Activated CD4-positive, alpha-beta T cell treated with anti-CD3 and anti-CD28 coated beads for 36 hours (primary cell): ENCODE results near the gene METRN. TPM values are rescaled to one million over a fixed set of nuclear protein-coding genes. Genes with fewer than 3 reads are reported as not detected.

Experiments
- ATAC-seq: fragments of 200-7000 bp; cut with Tn5 transposase; one replicate; pipeline ENCODE4 v1.10.0; 2021; ENCODE audit warnings: mild to moderate bottlenecking, moderate library complexity
- CTCF ChIA-PET: fragments of 350-600 bp; sonication (Branson Sonifier 250); formaldehyde crosslinking; loops from one replicate; lab custom pipeline; 2021; ENCODE audit warnings: antibody characterized with exemption; lab: Charles Lee
- POLR2A ChIA-PET: fragments of 350-600 bp; sonication (Branson Sonifier 250); formaldehyde crosslinking; loops from one replicate; lab custom pipeline; 2021; ENCODE audit warnings: antibody characterized with exemption, inconsistent platforms; lab: Charles Lee
- DNase-seq: peaks from one replicate; pipeline ENCODE4 v3.0.0-alpha.2; 2020
- H3K27ac Mint-ChIP-seq: one replicate; pipeline ENCODE4 v1.8.0; 2021; ENCODE audit warnings: mixed read lengths
- H3K27me3 Mint-ChIP-seq: one replicate; pipeline ENCODE4 v1.8.0; 2021; ENCODE audit warnings: mixed read lengths
- H3K36me3 Mint-ChIP-seq: one replicate; pipeline ENCODE4 v1.8.0; 2021; ENCODE audit warnings: low read depth, mixed read lengths
- H3K4me1 Mint-ChIP-seq: one replicate; pipeline ENCODE4 v1.8.0; 2021; ENCODE audit warnings: mixed read lengths
- H3K4me3 Mint-ChIP-seq: one replicate; pipeline ENCODE4 v1.8.0; 2021; ENCODE audit warnings: mild to moderate bottlenecking, moderate library complexity, mixed read lengths
- H3K9me3 Mint-ChIP-seq: one replicate; pipeline ENCODE4 v1.8.0; 2021; ENCODE audit warnings: low read depth, mixed read lengths
- intact Hi-C, 2 experiments: fragments of 100-400 bp; cut with DNase I in 1 of 2; cut with micrococcal nuclease in 1 of 2; formaldehyde crosslinking; loops; one replicate each; pipeline versions ENCODE4 v1.14.2 to v1.15.1; 2022 to 2024; cut with DNase I, micrococcal nuclease
- total RNA-seq, 2 experiments: library from RNA; stranded (reverse); gene quantifications; one replicate each; pipeline ENCODE4 v1.2.3, GENCODE V29; 2021

Gene METRN
- total RNA-seq, 2 experiments from 2014 or later: 11.1 to 13.3 TPM

DNA sequence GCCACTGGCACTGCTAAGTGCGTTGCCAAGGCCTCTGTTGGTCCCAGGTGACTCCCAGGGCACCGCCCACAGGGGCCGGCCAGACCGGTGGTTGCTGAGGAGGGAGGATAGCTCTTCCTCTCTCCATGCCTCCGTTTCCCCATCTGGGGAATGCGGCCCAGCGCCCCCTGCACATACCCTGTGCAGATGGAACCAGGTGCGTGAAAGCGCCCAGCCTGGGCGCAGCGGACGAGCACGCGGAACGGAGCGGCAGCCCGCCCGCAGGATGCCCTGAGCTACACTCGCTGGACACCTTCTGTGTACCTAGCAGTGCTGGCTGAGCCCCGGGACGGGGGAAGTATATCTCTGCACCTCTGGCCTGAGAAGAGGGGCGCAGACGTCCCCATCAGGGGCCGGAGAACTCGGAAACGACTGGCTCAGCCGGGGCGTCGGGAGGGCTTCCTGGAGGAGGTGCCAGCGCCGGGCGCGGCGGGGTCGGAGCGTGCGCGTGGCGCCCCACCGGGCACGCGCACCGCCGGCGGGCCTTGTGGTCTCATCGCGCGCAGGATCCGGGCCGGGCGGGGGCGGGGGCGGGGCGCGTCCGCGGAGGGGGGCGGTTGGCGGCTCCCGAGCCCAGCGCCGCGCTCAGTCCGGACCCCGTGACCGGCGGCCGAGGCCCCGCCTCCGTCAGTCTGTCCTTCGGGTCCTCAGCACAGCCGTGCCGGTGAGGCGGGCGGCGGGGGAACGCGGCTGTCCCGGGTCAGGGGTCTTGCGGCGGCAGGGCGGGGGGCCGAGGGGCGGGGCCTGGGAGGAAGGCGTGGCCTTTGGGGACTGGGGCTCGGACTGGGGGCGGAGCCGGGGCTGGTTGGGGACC lies 11.7 kb downstream of the METRN start, which contains the start of the genes CCDC78 and HAGHL:
Gene CCDC78 (minus strand): TSS at position 6 of the 853 bp plus-strand sequence. CDS start 76 bp downstream, outside the sequence.
Gene HAGHL (plus strand): TSS at position 669 of the 853 bp plus-strand sequence. CDS start 404 bp downstream, outside the sequence.
- H3K36me3 Mint-ChIP-seq: no peaks in the 10 kb centered on the region
- H3K4me1 Mint-ChIP-seq: peaks cover 6% of the 10 kb centered on the region
- ChIA-PET POLR2A (interaction anchor here (1.3 kb wide), 1 partner anchor 11 kb away, joined by 4 read pairs; no protein-coding TSS in a partner anchor), CTCF (interaction anchor here (0.5 to 1.5 kb wide), 2 partner anchors 14 to 381 kb away, joined by 3 to 5 read pairs; no protein-coding TSS in a partner anchor)
- DNase-seq: peak; percentile 74
- no peaks in the 10 kb centered on the region for H3K9me3 Mint-ChIP-seq
- intact Hi-C loops: loop anchor here in 1 of 2 experiments (1.0 kb wide), 1 partner anchor 11 kb away; the partner anchor contains the start of gene METRN
- H3K27me3 Mint-ChIP-seq: no peaks in the 10 kb centered on the region
- H3K4me3 Mint-ChIP-seq: peak within 1 kb of the TSS; percentile 61
- ATAC-seq: peak; percentile 31
- H3K27ac Mint-ChIP-seq: no peak within 1 kb of the TSS

DNA sequence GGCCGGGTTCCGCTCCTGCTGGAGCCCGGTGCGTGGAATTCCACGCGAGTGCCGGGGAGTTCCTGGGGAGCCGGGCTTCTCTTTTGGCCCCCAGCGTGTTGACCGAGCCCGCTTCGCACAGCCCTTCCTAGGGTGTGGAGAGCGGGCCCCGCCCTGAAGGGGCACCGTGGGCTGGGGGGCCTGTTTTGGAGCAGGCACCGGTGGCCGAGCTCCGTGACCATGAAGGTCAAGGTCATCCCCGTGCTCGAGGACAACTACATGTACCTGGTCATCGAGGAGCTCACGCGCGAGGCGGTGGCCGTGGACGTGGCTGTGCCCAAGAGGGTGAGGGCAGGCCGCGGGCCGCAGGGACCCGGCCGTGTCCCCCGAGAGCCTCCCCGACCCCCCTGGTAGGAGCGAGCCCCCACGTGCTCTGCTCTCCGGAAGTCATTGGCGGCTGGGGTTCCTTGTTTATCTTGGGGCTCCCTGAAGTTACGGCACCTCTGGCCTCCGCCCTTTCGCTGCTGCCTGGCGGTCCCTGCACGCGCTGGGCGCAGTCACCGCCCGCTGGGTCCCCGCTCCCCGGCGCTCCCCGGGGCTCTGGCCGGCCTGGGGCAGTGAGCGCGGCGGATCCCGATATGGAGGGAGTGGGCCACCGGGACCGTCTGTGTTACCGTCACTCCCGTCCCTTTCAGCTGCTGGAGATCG lies 12.5 kb downstream of the METRN start:
- peak; percentile 21 for ATAC-seq
- intact Hi-C loops: loop anchor here in 1 of 2 experiments (1.0 kb wide), 1 partner anchor 12 kb away; the partner anchor contains the start of gene METRN
- H3K27ac Mint-ChIP-seq: no peak overlapping the region

DNA sequence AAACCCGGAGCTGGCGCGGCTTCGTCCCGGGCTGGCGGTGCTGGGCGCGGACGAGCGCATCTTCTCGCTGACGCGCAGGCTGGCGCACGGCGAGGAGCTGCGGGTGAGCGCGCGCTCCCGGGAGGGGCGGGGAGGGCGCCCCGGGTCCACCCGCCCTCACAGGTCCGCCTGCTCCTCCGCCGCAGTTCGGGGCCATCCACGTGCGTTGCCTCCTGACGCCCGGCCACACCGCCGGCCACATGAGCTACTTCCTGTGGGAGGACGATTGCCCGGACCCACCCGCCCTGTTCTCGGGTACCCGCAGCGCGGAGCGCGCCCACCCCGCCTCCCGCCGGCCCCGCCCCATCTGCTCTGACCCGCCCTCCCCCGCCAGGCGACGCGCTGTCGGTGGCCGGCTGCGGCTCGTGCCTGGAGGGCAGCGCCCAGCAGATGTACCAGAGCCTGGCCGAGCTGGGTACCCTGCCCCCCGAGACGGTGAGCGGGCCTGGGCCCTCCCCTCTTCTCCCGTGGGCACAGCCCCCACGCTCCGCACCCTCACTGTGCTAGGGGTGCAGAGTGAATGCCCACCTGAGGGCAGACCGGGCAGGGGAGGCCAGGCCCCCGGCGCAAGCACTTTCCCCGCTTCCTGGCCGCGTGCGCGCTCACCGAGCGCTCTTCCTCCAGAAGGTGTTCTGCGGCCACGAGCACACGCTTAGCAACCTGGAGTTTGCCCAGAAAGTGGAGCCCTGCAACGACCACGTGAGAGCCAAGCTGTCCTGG lies 13.4 kb downstream of the METRN start:
- Mint-ChIP-seq H3K9me3 (no peaks in the 10 kb centered on the region), H3K36me3 (peaks cover 6% of the 10 kb centered on the region), H3K4me1 (peaks cover 3% of the 10 kb centered on the region), H3K4me3 (peak overlapping the region; percentile 44), H3K27ac (no peak overlapping the region), H3K27me3 (no peaks in the 10 kb centered on the region)
- intact Hi-C loops: loop anchor here in 1 of 2 experiments (1.0 kb wide), 1 partner anchor 33 kb away; no protein-coding TSS in a partner anchor
- DNase-seq (peak; percentile 74), ATAC-seq (peak; percentile 70)
- ChIA-PET POLR2A (no interaction called here), CTCF (interaction anchor here (0.8 to 1.2 kb wide), 2 partner anchors 16 to 253 kb away, joined by 3 to 4 read pairs; partner anchors contain the start of gene SOX8)

More for the DNA sequence above, 12.5 kb downstream of the METRN start:
- H3K9me3 Mint-ChIP-seq: no peaks in the 10 kb centered on the region
- H3K4me3 Mint-ChIP-seq: peak overlapping the region; percentile 49
- no peaks in the 10 kb centered on the region for H3K27me3 Mint-ChIP-seq
- peak; percentile 56 for DNase-seq
- H3K36me3 Mint-ChIP-seq: no peaks in the 10 kb centered on the region
- ChIA-PET POLR2A (no interaction called here), CTCF (interaction anchor here (0.6 kb wide), 1 partner anchor 8 kb away, joined by 3 read pairs; no protein-coding TSS in a partner anchor)
- H3K4me1 Mint-ChIP-seq: peaks cover 3% of the 10 kb centered on the region

DNA sequence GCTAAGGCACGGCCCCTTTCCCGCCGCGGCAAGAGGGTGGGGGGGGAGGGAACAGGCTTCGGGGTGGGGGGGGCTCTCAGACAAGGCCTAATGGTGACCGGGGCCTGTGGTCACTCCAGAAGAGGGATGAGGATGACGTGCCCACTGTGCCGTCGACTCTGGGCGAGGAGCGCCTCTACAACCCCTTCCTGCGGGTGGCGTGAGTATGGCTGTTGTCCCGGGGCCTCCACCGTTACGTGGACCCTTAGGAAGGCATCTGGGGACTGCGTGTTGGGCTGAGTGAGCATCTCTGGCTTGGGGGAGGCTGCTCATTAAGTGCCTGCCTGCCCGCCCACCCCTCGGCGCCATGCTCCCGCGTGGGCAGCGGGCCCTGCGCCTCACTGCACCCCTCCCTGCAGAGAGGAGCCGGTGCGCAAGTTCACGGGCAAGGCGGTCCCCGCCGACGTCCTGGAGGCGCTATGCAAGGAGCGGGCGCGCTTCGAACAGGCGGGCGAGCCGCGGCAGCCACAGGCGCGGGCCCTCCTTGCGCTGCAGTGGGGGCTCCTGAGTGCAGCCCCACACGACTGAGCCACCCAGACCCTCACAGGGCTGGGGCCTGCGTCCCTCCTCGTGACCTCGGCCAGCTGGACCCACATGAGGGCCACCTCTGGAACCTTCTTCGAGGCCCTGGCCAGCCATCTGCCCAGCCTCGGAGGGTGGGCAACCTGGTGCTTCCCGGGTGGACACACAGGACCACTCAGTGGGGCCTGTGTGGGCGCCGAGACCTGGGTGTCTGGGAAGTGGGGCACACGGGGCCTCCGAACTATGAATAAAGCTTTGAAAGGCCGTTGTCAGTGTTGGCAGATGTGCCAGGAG lies 14.2 kb downstream of the METRN start:
- Mint-ChIP-seq H3K4me3 (peak overlapping the region; percentile 44), H3K9me3 (no peaks in the 10 kb centered on the region), H3K27ac (no peak overlapping the region), H3K36me3 (peaks cover 8% of the 10 kb centered on the region), H3K27me3 (no peaks in the 10 kb centered on the region), H3K4me1 (peaks cover 3% of the 10 kb centered on the region)
- DNase-seq (no peak), ATAC-seq (no peak)
- ChIA-PET CTCF (interaction anchor here (0.6 to 1.7 kb wide), 4 partner anchors 8 to 785 kb away, joined by 3 to 7 read pairs (median 3); partner anchors contain the start of genes ANTKMT and SOX8), POLR2A (no interaction called here)
- intact Hi-C loops: loop anchor here in 1 of 2 experiments (1.0 kb wide), 1 partner anchor 34 kb away; no protein-coding TSS in a partner anchor

DNA sequence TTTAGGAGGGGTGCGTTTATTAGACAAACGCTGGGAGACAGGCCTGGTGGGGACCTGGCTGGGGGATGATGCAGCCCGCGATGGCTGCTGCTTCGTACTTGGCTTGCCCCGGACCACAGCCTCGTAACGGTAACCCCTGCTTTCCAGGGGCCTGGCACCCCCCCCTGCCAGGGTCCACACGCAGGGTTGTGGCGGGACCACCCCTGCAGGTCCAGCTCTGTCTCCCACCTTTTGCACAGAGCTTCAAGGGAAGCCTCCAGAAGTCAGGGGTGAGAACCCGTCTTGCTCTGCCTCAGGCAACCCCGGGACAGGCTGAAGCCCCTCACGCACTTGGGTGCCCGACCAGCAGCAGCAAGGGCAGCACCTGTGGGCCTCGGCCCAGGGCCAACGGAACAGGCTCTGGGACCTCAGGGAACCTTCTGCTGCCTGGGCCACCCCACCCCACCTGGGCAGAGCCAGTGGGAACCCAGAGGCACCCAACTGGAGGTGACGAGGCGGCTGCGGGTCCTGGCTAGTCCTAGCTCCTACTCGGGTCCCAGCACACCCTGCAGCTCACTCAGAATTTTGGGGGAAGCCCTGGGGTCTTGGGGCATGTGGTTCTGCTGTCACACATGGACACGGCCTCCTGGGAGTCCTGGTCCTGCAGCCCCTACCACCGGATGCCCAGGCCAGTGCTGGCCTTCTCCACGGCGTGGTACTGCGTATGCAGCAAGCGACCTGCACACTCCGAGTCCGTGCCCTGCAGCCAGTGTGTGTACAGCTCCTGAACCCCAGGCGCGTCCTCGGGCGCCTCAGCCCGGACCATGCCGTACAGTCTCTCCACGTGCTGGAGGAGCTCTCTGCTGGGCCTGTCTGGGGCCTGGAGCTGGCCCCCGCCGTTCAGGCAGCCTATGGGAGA lies 15.1 kb downstream of the METRN start:
- Mint-ChIP-seq H3K4me3 (no peak overlapping the region), H3K27me3 (no peaks in the 10 kb centered on the region), H3K27ac (no peak overlapping the region), H3K36me3 (peaks cover 13% of the 10 kb centered on the region), H3K9me3 (no peaks in the 10 kb centered on the region), H3K4me1 (peaks cover 4% of the 10 kb centered on the region)
- ATAC-seq (no peak), DNase-seq (no peak)
- ChIA-PET POLR2A (no interaction called here), CTCF (interaction anchor here (0.6 to 1.7 kb wide), 4 partner anchors 9 to 1863 kb away, joined by 3 to 7 read pairs (median 3); partner anchors contain the start of gene ANTKMT)
- intact Hi-C loops: loop anchor here in 1 of 2 experiments (5.0 kb wide), 1 partner anchor 582 kb away; no protein-coding TSS in a partner anchor

DNA sequence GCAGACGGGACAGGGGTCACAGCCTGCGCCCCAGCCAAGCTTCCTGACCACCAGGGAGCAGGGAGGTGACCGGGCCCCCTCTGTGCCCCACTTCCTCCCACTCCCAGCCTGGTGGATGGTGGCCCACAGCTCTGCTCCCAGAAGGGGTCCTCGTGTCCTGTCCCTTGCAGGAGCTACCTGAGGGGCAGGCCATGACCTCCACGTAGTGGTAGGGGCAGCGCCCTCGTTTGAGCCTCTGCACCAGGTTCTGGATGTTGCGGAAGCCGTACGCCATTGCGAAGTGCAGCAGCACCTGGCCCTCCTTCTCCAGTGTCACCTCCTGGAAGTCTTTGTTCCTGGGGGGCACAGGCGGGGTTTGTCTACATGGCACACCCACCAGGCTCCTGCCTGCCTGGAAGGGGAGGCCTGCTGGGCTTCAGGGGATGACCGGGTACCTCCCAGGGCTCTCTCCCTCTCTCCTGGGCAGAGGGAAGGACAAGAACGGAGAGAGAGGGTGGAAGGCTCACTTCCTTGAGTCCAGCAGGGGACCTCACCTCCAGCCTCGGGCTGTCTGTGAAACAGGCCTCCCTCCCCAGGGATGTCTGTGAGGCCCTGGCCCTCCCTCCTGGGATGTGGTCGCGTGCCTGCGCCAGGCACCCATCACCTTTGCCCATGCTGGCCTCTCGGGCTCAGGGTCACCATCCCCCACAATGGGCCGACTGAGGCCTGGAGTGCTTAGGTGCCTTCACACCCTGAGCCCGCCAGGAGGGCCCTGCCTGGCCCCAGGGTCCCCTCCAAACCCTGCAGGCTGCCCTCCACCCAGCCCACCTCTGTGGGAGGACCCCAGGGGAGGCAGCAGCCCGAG lies 16.0 kb downstream of the METRN start:
- CTCF ChIA-PET: interaction anchor here (0.6 to 1.7 kb wide), 2 partner anchors 10 to 1862 kb away, joined by 3 to 7 read pairs; partner anchors contain the start of gene ANTKMT
- H3K9me3 Mint-ChIP-seq: no peaks in the 10 kb centered on the region
- peaks cover 10% of the 10 kb centered on the region for H3K4me1 Mint-ChIP-seq
- H3K27ac Mint-ChIP-seq: no peak overlapping the region
- ATAC-seq: no peak
- DNase-seq: no peak
- H3K36me3 Mint-ChIP-seq: peaks cover 17% of the 10 kb centered on the region
- no peaks in the 10 kb centered on the region for H3K27me3 Mint-ChIP-seq
- POLR2A ChIA-PET: no interaction called here
- intact Hi-C loops: loop anchor here in 1 of 2 experiments (5.0 kb wide), 1 partner anchor 581 kb away; no protein-coding TSS in a partner anchor
- H3K4me3 Mint-ChIP-seq: no peak overlapping the region

DNA sequence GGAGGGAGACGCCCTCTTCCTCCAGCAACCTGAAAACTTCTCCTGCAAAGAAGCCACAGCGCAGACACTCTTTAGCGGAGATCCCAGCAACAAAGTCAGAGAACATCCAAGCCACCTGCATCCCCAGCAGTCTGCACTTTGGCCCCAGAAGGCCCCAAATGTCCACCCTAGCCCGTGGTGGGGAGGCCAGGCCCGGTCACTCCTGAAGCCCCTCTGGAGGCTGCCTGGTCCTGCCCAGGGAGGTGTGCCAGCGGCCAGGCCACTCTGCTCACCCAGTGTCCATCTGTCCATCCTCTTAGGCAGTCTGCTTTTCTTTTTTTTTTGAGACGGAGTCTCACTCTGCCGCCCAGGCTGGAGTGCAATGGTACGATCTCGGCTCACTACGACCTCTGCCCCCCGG lies 17.4 kb downstream of the METRN start:
- Mint-ChIP-seq H3K9me3 (no peaks in the 10 kb centered on the region), H3K4me1 (peaks cover 17% of the 10 kb centered on the region), H3K36me3 (peaks cover 22% of the 10 kb centered on the region), H3K27ac (no peak overlapping the region), H3K4me3 (no peak overlapping the region), H3K27me3 (no peaks in the 10 kb centered on the region)
- DNase-seq: no peak
- intact Hi-C loops: loop anchor here in 1 of 2 experiments (5.0 kb wide), 1 partner anchor 580 kb away; no protein-coding TSS in a partner anchor
- no peak for ATAC-seq
- ChIA-PET CTCF (interaction anchor here (0.9 to 1.1 kb wide), 2 partner anchors 9 to 20 kb away, joined by 3 to 4 read pairs; no protein-coding TSS in a partner anchor), POLR2A (no interaction called here)

DNA sequence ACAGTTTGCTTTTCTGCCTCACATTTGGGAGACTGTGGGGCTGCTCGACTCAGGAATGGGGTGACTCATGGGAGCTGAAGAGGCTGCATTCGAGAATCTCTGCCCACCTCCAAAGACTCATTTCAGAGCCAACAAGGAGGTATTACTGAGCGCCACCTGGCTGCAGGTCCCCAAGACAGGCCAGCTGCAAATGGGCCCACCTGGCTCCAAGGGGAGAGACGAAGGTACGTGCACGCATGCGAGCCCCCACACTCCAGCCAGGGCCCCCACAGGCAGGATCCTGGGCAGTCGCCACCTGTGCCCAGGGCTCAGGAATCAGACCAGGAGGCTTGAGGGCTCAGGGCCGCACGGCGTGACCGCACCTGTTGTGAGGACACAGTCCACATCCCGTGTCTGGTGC lies 18.0 kb downstream of the METRN start:
- Mint-ChIP-seq H3K27ac (no peak overlapping the region), H3K4me3 (no peak overlapping the region), H3K9me3 (no peaks in the 10 kb centered on the region), H3K4me1 (peaks cover 20% of the 10 kb centered on the region), H3K27me3 (no peaks in the 10 kb centered on the region), H3K36me3 (peaks cover 25% of the 10 kb centered on the region)
- DNase-seq (peak; percentile 27), ATAC-seq (no peak)
- ChIA-PET CTCF (interaction anchor here (0.5 to 1.1 kb wide), 2 partner anchors 10 to 279 kb away, joined by 3 to 4 read pairs; no protein-coding TSS in a partner anchor), POLR2A (no interaction called here)
- intact Hi-C loops: loop anchor here in 1 of 2 experiments (5.0 kb wide), 1 partner anchor 579 kb away; no protein-coding TSS in a partner anchor
